ENCODE measurements around the gene KIAA1217.
"Not testable (repeated sequence)": the region's sequence is repeated elsewhere in the genome, so short reads cannot be mapped to it uniquely, and the experiment has no call there.

The KIAA1217 gene

DNA sequence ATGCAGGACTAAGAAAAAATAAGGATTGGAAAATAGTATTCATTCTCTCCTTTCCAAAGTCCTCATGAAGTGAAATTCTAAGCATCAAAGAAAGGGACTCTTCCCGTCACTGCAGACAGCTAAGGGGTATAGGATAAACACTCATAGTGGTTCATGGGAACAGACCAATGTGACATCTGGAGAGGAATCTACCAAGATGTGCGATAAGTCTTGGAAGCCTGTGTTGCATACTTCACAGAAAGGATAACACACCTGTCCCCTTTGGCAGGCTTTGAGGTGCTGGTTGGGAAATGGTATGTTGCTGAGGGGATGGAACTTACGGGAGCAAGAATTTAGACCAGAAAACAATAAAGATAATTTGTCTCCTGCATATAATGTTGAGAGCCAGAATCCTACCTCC lies 266.7 kb downstream of the KIAA1217 start:
- no peak overlapping the region for H3K4me3 ChIP-seq (ENCODE audit: control insufficient read depth, low read depth, low read length)
- DNase-seq (ENCODE audit: low read depth): no peak
- TF ChIP-seq, protein P1, sequence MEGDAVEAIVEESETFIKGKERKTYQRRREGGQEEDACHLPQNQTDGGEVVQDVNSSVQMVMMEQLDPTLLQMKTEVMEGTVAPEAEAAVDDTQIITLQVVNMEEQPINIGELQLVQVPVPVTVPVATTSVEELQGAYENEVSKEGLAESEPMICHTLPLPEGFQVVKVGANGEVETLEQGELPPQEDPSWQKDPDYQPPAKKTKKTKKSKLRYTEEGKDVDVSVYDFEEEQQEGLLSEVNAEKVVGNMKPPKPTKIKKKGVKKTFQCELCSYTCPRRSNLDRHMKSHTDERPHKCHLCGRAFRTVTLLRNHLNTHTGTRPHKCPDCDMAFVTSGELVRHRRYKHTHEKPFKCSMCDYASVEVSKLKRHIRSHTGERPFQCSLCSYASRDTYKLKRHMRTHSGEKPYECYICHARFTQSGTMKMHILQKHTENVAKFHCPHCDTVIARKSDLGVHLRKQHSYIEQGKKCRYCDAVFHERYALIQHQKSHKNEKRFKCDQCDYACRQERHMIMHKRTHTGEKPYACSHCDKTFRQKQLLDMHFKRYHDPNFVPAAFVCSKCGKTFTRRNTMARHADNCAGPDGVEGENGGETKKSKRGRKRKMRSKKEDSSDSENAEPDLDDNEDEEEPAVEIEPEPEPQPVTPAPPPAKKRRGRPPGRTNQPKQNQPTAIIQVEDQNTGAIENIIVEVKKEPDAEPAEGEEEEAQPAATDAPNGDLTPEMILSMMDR (conservative IDR thresholded peaks at IDR 0.05; ENCODE audit: control insufficient read depth, insufficient read depth, low read depth, low read length): no peak

DNA sequence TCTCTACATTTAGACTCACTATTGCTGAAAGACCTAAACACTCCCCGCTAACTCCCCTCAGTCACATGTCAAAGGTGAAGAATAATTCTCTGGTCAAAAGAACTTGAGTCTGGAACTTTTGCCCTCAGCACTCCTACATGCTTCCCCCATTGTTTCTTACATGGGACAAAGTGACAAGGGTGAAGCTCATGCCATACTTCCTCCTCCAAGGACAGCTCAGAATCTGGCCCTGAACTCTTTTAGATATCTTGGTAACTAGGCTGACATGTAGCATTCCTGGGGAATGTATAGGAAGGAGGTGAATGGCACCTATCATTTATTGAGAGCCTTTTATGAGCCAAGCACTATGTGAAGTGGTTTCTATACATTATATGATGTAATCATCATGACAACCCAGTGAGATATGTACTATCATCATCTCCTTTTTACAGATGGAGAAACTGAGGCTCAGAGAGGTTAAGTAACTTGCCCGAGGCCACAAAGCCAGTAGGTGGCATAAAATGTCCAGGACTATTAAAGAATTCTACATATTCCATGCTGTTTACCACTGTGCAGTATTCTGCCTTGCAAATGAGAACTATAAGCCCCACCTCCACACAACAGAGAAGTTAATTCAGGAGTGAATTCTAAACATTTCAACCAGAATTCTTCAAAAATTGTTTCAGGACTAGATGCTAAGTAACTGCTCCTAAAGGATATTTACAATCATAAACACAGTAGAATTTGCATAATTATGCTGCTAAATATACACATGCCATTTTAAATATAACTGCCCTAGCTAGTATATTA lies 268.2 kb downstream of the KIAA1217 start:
- no peak overlapping the region for H3K4me3 ChIP-seq (ENCODE audit: control insufficient read depth, low read depth, low read length)
- DNase-seq (ENCODE audit: low read depth): no peak
- TF ChIP-seq, protein P1 (conservative IDR thresholded peaks at IDR 0.05; ENCODE audit: control insufficient read depth, insufficient read depth, low read depth, low read length): no peak

DNA sequence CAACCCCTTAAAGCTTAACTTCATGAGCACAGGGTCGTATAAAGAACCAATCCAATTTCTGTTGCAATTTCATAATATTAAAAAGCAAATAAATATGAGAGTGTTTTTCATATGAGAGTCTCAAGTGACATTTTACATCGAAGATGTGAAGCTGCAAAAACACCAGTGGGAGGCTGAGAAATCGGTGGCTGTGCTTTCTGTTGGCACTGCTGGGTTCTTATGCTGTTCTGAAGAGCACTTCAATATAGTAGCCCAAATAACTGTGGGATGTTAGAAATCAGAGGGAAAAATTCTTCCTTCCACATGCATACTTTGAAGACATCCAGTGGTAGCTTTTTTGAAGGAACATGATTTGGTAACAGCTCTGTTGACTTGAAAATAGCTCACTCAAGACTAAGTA lies 269.0 kb downstream of the KIAA1217 start:
- no peak overlapping the region for H3K4me3 ChIP-seq (ENCODE audit: control insufficient read depth, low read depth, low read length)
- DNase-seq (ENCODE audit: low read depth): no peak
- TF ChIP-seq, protein P1 (conservative IDR thresholded peaks at IDR 0.05; ENCODE audit: control insufficient read depth, insufficient read depth, low read depth, low read length): no peak

DNA sequence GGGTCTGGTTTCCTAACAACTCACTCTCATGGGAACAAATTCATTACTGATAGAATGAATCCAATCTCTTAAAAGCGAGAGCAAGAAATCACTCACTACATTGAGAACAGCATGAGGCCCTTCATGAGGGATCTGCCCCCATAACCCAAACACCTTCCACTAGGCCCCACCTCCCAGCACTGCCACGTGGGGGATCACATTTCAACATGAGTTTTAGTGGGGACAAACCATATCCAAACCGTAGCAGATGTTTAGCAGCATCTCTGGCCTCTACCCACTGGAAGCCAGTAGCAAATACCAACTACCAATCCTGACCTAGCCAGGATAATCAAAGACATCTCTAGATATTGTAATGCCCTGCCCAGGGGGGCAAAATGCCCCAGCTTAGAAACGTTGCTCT lies 270.9 kb downstream of the KIAA1217 start:
- no peak overlapping the region for H3K4me3 ChIP-seq (ENCODE audit: control insufficient read depth, low read depth, low read length)

DNA sequence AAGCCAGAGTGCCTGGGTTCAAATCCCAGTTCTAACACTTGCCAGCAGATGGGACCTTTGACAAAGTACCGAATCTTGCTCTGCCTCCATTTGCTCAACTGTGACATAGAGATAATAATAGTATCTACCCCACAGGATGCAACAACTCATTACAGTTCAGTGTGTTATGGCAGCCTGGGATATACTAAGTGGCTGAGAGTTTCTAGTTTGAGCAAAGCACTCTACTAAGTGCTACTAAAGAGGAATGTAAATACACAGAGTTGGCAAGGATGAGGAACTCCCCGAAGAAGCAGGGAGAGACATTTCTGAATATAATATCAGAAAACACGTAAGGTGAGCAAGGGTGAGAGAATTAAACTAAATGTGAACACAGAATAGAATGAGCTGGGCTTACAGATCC lies 271.5 kb downstream of the KIAA1217 start:
- TF ChIP-seq, protein P1 (conservative IDR thresholded peaks at IDR 0.05; ENCODE audit: control insufficient read depth, insufficient read depth, low read depth, low read length): no peak
- no peak overlapping the region for H3K4me3 ChIP-seq (ENCODE audit: control insufficient read depth, low read depth, low read length)
- DNase-seq (ENCODE audit: low read depth): no peak

More for the DNA sequence above, 270.9 kb downstream of the KIAA1217 start:
- DNase-seq (ENCODE audit: low read depth): no peak
- TF ChIP-seq, protein P1 (conservative IDR thresholded peaks at IDR 0.05; ENCODE audit: control insufficient read depth, insufficient read depth, low read depth, low read length): no peak

DNA sequence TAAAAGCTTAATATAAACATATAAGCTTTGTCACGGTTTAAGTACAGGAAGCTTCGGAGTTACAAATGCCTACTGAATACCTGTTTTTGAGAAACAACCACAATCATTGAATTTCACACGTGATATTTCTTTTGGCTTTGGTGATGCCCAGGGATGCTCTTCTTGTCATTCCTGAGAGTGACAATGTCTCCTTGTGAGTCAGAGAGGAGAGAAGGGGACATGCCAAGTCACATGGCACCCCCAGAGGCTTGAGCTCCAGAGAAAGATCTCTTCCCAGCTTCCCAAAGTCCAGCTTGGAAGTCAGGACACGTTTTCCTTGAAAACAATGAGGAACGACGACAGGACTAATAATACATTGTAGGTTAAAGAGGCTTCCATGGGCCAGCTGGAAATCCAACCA lies 272.3 kb downstream of the KIAA1217 start:
- DNase-seq (ENCODE audit: low read depth): no peak
- H3K4me3 ChIP-seq (ENCODE audit: control insufficient read depth, low read depth, low read length): no peak overlapping the region
- TF ChIP-seq, protein P1 (conservative IDR thresholded peaks at IDR 0.05; ENCODE audit: control insufficient read depth, insufficient read depth, low read depth, low read length): no peak

- not testable (repeated sequence) for H3K4me3 ChIP-seq (ENCODE audit: control insufficient read depth, low read depth, low read length); DNase-seq (ENCODE audit: low read depth)
Observed at GRCh38 chr10:24482713-24483112, 273.8 kb downstream of the KIAA1217 start.
